CD4-positive, alpha-beta T cell (primary cell): ENCODE results near the gene FYN. TPM values are rescaled to one million over a fixed set of nuclear protein-coding genes. Genes with fewer than 3 reads are reported as not detected.

Experiments
- ATAC-seq: fragments of 200-7000 bp; cut with Tn5 transposase; one replicate; pipeline ENCODE4 v1.10.0; 2022; ENCODE audit warnings: mild to moderate bottlenecking; ENCODE audit not compliant: poor library complexity
- CTCF ChIA-PET: fragments of 350-600 bp; sonication (Branson Sonifier 250); formaldehyde crosslinking; loops from one replicate; lab custom pipeline; 2021; ENCODE audit warnings: antibody characterized with exemption, inconsistent platforms; lab: Charles Lee
- POLR2A ChIA-PET: fragments of 350-600 bp; sonication (Branson Sonifier 250); formaldehyde crosslinking; loops from one replicate; lab custom pipeline; 2021; ENCODE audit warnings: antibody characterized with exemption, inconsistent platforms; lab: Charles Lee
- DNase-seq, 14 experiments: peaks; one replicate each; pipeline ENCODE4 v3.0.0-alpha.2; 2013 to 2020; ENCODE audit warnings: mixed read lengths in 2 of 14
- H3K27ac ChIP-seq, 2 donors: one replicate each; pipeline versions ENCODE4 v1.5.1 to v1.7.0; 2013; ENCODE audit warnings: low read length in 2 of 2, low read depth in 1 of 2, mild to moderate bottlenecking in 1 of 2
- H3K27me3 ChIP-seq, 2 experiments: 1 replicate in 1 of 2; 2 replicates in 1 of 2; pipeline versions ENCODE4 v1.6.1 to v1.7.0; 2013; ENCODE audit warnings: low read length in 2 of 2, control low read depth in 1 of 2, mild to moderate bottlenecking in 1 of 2, moderate library complexity in 1 of 2; ENCODE audit not compliant: insufficient read depth in 2 of 2, control insufficient read depth in 1 of 2
- H3K36me3 ChIP-seq: one replicate; pipeline ENCODE4 v1.6.1; 2013; ENCODE audit warnings: low read length, control low read depth; ENCODE audit not compliant: insufficient read depth
- H3K4me1 ChIP-seq: one replicate; pipeline ENCODE4 v1.6.1; 2013; ENCODE audit warnings: low read length, control low read depth; ENCODE audit not compliant: insufficient read depth
- H3K4me3 ChIP-seq: one replicate; pipeline ENCODE4 v1.5.1; 2013; ENCODE audit warnings: mild to moderate bottlenecking, low read length, moderate library complexity
- H3K9me3 ChIP-seq, 2 experiments: 1 replicate in 1 of 2; 2 replicates in 1 of 2; pipeline versions ENCODE4 v1.6.1 to v1.7.0; 2013; ENCODE audit warnings: low read length in 2 of 2, mild to moderate bottlenecking in 2 of 2, control low read depth in 1 of 2, moderate library complexity in 1 of 2; ENCODE audit not compliant: control insufficient read depth in 1 of 2, insufficient read depth in 1 of 2
- H3K27ac Mint-ChIP-seq: one replicate; pipeline ENCODE4 v1.8.0; 2020; ENCODE audit warnings: mixed read lengths
- H3K27me3 Mint-ChIP-seq: one replicate; pipeline ENCODE4 v1.8.0; 2021; ENCODE audit warnings: mixed read lengths
- H3K36me3 Mint-ChIP-seq: one replicate; pipeline ENCODE4 v1.8.0; 2021; ENCODE audit warnings: low read depth, mixed read lengths
- H3K4me1 Mint-ChIP-seq: one replicate; pipeline ENCODE4 v1.8.0; 2021; ENCODE audit warnings: low read depth, mixed read lengths
- H3K4me3 Mint-ChIP-seq: one replicate; pipeline ENCODE4 v1.8.0; 2020; ENCODE audit warnings: mild to moderate bottlenecking, mixed read lengths
- H3K9me3 Mint-ChIP-seq: one replicate; pipeline ENCODE4 v1.8.0; 2020; ENCODE audit warnings: mixed read lengths
- CTCF ChIP-seq: fragments of 200-600 bp; IDR thresholded peaks from one replicate; pipeline ENCODE4 v1.8.0; 2022; ENCODE audit warnings: antibody characterized with exemption, mild to moderate bottlenecking
- intact Hi-C, 2 experiments: fragments of 100-400 bp; cut with DNase I in 1 of 2; cut with micrococcal nuclease in 1 of 2; formaldehyde crosslinking; loops; one replicate each; pipeline versions ENCODE4 v1.15.1 to v1.9.0; 2023 to 2025; cut with DNase I, micrococcal nuclease
- total RNA-seq, 174 experiments: library from RNA in 2 of 174; stranded (reverse) in 2 of 174; gene quantifications; one replicate each; pipeline ENCODE4 v1.2.3 and lab custom pipeline; 2021 to 2026

Gene FYN
- total RNA-seq, 2 experiments from 2014 or later, result 419 TPM

- Histone ChIP-seq H3K27me3 (no peaks in the 10 kb centered on the region), H3K27ac (peak overlapping the region in 1 of 2 donors; percentile 44), H3K4me3 (no peak overlapping the region), H3K36me3 (peaks cover 26% of the 10 kb centered on the region), H3K9me3 (no peaks in the 10 kb centered on the region), H3K4me1 (peaks cover 54% of the 10 kb centered on the region)
- Mint-ChIP-seq H3K36me3 (peaks cover 67% of the 10 kb centered on the region), H3K4me3 (peak overlapping the region; percentile 12), H3K4me1 (peaks cover 79% of the 10 kb centered on the region), H3K9me3 (no peaks in the 10 kb centered on the region), H3K27me3 (no peaks in the 10 kb centered on the region), H3K27ac (peak overlapping the region; percentile 58)
- intact Hi-C loops, result loop anchor here in 1 of 2 experiments (2.0 kb wide), 2 partner anchors 13 to 15 kb away; no protein-coding TSS in a partner anchor
- CTCF ChIA-PET, result interaction anchor here (1.2 to 3.1 kb wide), 5 partner anchors 12 to 51 kb away, joined by 3 to 11 read pairs (median 4); no protein-coding TSS in a partner anchor
- TF ChIP-seq CTCF, result no peak
- ATAC-seq (no peak), DNase-seq (no peak)
- POLR2A ChIA-PET, result interaction anchor here (1.2 to 5.2 kb wide), 7 partner anchors 11 to 66 kb away, joined by 3 to 17 read pairs (median 8); partner anchors contain the start of gene FYN
Measured at GRCh38 chr6:111825439-111826086, 47.7 kb downstream of the FYN start.

- no peak overlapping the region for H3K4me3 ChIP-seq
- TF ChIP-seq CTCF, result no peak
- no peaks in the 10 kb centered on the region for H3K27me3 ChIP-seq
- H3K36me3 ChIP-seq, result peaks cover 31% of the 10 kb centered on the region
- no peaks in the 10 kb centered on the region for H3K27me3 Mint-ChIP-seq
- H3K9me3 ChIP-seq, result no peaks in the 10 kb centered on the region
- peak overlapping the region; percentile 34 to 44 for H3K27ac ChIP-seq
- ATAC-seq (no peak), DNase-seq (no peak)
- H3K4me1 Mint-ChIP-seq, result peaks cover 75% of the 10 kb centered on the region
- H3K27ac Mint-ChIP-seq, result peak overlapping the region; percentile 58
- peak overlapping the region; percentile 1 for H3K4me3 Mint-ChIP-seq
- ChIA-PET POLR2A (interaction anchor here (0.6 to 5.2 kb wide), 15 partner anchors 8 to 165 kb away, joined by 3 to 17 read pairs (median 4); partner anchors contain the start of gene FYN), CTCF (interaction anchor here (0.9 to 3.1 kb wide), 12 partner anchors 11 to 219 kb away, joined by 3 to 11 read pairs (median 3); partner anchors contain the start of gene FYN)
- peaks cover 48% of the 10 kb centered on the region for H3K4me1 ChIP-seq
- intact Hi-C loops, result loop anchor here in 1 of 2 experiments (2.0 kb wide), 2 partner anchors 14 kb away; no protein-coding TSS in a partner anchor
- peaks cover 60% of the 10 kb centered on the region for H3K36me3 Mint-ChIP-seq
- H3K9me3 Mint-ChIP-seq, result no peaks in the 10 kb centered on the region
Measured at GRCh38 chr6:111824608-111825337, 48.5 kb downstream of the FYN start.

- Histone ChIP-seq H3K4me1 (peaks cover 45% of the 10 kb centered on the region), H3K27ac (peak overlapping the region; percentile 34 to 44), H3K9me3 (no peaks in the 10 kb centered on the region), H3K36me3 (peaks cover 31% of the 10 kb centered on the region), H3K27me3 (no peaks in the 10 kb centered on the region), H3K4me3 (no peak overlapping the region)
- peak overlapping the region; percentile 1 for H3K4me3 Mint-ChIP-seq
- DNase-seq (peak in 4 of 14 experiments; percentile 45 to 74 (median 59)), ATAC-seq (peak; percentile 70)
- H3K4me1 Mint-ChIP-seq, result peaks cover 77% of the 10 kb centered on the region
- no peaks in the 10 kb centered on the region for H3K27me3 Mint-ChIP-seq
- POLR2A ChIA-PET, result interaction anchor here (0.6 to 5.2 kb wide), 16 partner anchors 9 to 166 kb away, joined by 3 to 17 read pairs (median 4); partner anchors contain the start of gene FYN
- CTCF ChIA-PET, result interaction anchor here (0.7 to 3.1 kb wide), 14 partner anchors 9 to 219 kb away, joined by 3 to 11 read pairs (median 3); partner anchors contain the start of gene FYN
- peak overlapping the region; percentile 58 for H3K27ac Mint-ChIP-seq
- H3K36me3 Mint-ChIP-seq, result peaks cover 61% of the 10 kb centered on the region
- intact Hi-C loops, result loop anchor here in 1 of 2 experiments (2.0 kb wide), 2 partner anchors 13 to 15 kb away; no protein-coding TSS in a partner anchor
- no peak for TF ChIP-seq CTCF
- no peaks in the 10 kb centered on the region for H3K9me3 Mint-ChIP-seq
Measured at GRCh38 chr6:111823831-111824607, 49.2 kb downstream of the FYN start.
